Measurements from ENCODE around the gene BANF1.
A peak's percentile ranks its signal among the peaks of the same experiment; 100 is the strongest.

The BANF1 gene

GRCh38 chr11:65988791-65989592 lies 13.3 kb upstream of the BANF1 start (continued):
- TF ChIP-seq ZNF302 (tag by site-specific recombination; IDR thresholded peaks at IDR 0.05; ENCODE audit: low read depth) (no peak), ZNF148 (tag by site-specific recombination; IDR thresholded peaks at IDR 0.05; ENCODE audit: borderline replicate concordance) (no peak), ZBTB7A (tag by site-specific recombination; IDR thresholded peaks at IDR 0.05; ENCODE audit: low read depth) (no peak), ZNF433 (tag by site-specific recombination; IDR thresholded peaks at IDR 0.05; ENCODE audit: low read depth) (no peak), ZNF341 (tag by site-specific recombination; IDR thresholded peaks at IDR 0.05; ENCODE audit: low read depth) (0 out of 2 replicates have a peak, but pooled peaks have one; percentile 16), GFI1B (tag by site-specific recombination; IDR thresholded peaks at IDR 0.05) (no peak), ZNF2 (tag by site-specific recombination; IDR thresholded peaks at IDR 0.05) (0 out of 2 replicates have a peak, but pooled peaks have one; percentile 57), ZNF768 (tag by site-specific recombination; IDR thresholded peaks at IDR 0.05) (no peak), KLF17 (tag by site-specific recombination; IDR thresholded peaks at IDR 0.05) (0 out of 2 replicates have a peak, but pooled peaks have one; percentile 36), MYNN (tag by site-specific recombination; IDR thresholded peaks at IDR 0.05; ENCODE audit: borderline replicate concordance) (no peak), ZNF561 (tag by site-specific recombination; IDR thresholded peaks at IDR 0.05; ENCODE audit: borderline replicate concordance) (0 out of 2 replicates have a peak, but pooled peaks have one; percentile 30), REPIN1 (tag by site-specific recombination; IDR thresholded peaks at IDR 0.05; ENCODE audit: low read depth) (no peak), YY1 (tag by site-specific recombination; IDR thresholded peaks at IDR 0.05) (no peak), ZNF138 (tag by site-specific recombination; IDR thresholded peaks at IDR 0.05; ENCODE audit: borderline replicate concordance) (no peak), ZNF280D (tag by site-specific recombination; IDR thresholded peaks at IDR 0.05) (no peak), GLIS2 (tag by site-specific recombination; IDR thresholded peaks at IDR 0.05) (no peak), ZNF654 (tag by site-specific recombination; IDR thresholded peaks at IDR 0.05; ENCODE audit: low read depth) (peak; percentile 98), ZNF791 (tag by site-specific recombination; IDR thresholded peaks at IDR 0.05) (no peak), PATZ1 (tag by site-specific recombination; IDR thresholded peaks at IDR 0.05) (no peak), ZNF24 (tag by site-specific recombination; IDR thresholded peaks at IDR 0.05) (no peak), ZNF670 (tag by site-specific recombination; IDR thresholded peaks at IDR 0.05; ENCODE audit: low read depth) (no peak), ZNF274 (IDR thresholded peaks at IDR 0.05; ENCODE audit: low read length) (no peak), ZNF274 (tag by site-specific recombination; IDR thresholded peaks at IDR 0.05; ENCODE audit: borderline replicate concordance) (no peak), ZBTB17 (tag by site-specific recombination; IDR thresholded peaks at IDR 0.05) (peak; percentile 60; the same call in 1 of the 2 replicates), CTCF (tag by site-specific recombination; IDR thresholded peaks at IDR 0.05) (peak; percentile 94), INSM2 (tag by site-specific recombination; IDR thresholded peaks at IDR 0.05) (no peak)

All from HEK293 (cell line).